WTC11 (cell line): Measurements from ENCODE around the gene LYSMD1. TPM values are rescaled to one million over a fixed set of nuclear protein-coding genes. Genes with fewer than 3 reads are reported as not detected.

Source experiments
- ATAC-seq: fragments of 200-7000 bp; cut with Tn5 transposase; 2 replicates; pipeline ENCODE4 v1.10.0; 2021; ENCODE audit warnings: mild to moderate bottlenecking, moderate library complexity
- CTCF ChIA-PET: fragments of 300-600 bp; sonication (Branson Sonifier 250); formaldehyde crosslinking; loops from one replicate; lab custom pipeline; 2021; ENCODE audit warnings: antibody characterized with exemption; lab: Charles Lee
- POLR2A ChIA-PET: fragments of 350-600 bp; sonication (Branson Sonifier 250); formaldehyde crosslinking; loops from one replicate; lab custom pipeline; 2021; ENCODE audit warnings: antibody characterized with exemption; lab: Charles Lee
- DNase-seq: peaks from one replicate; pipeline ENCODE4 v3.0.0; 2021; ENCODE audit warnings: low spot score
- H3K27ac Mint-ChIP-seq: 2 replicates; pipeline ENCODE4 v1.8.0; 2021; ENCODE audit warnings: mixed read lengths
- H3K27me3 Mint-ChIP-seq: 2 replicates; pipeline ENCODE4 v1.8.0; 2021; ENCODE audit warnings: low read depth, mild to moderate bottlenecking, moderate library complexity, mixed read lengths
- H3K36me3 Mint-ChIP-seq: 2 replicates; pipeline ENCODE4 v1.8.0; 2021; ENCODE audit warnings: mixed read lengths
- H3K4me1 Mint-ChIP-seq: 2 replicates; pipeline ENCODE4 v1.8.0; 2022; ENCODE audit warnings: mixed read lengths
- H3K4me3 Mint-ChIP-seq: 2 replicates; pipeline ENCODE4 v1.8.0; 2021; ENCODE audit warnings: mild to moderate bottlenecking, moderate library complexity, mixed read lengths
- H3K9me3 Mint-ChIP-seq: 2 replicates; pipeline ENCODE4 v1.8.0; 2021; ENCODE audit warnings: mixed read lengths
- AR ChIP-seq: fragments of 250-450 bp; sonication (Bioruptor Pico); IDR thresholded peaks from 2 replicates; pipeline ENCODE4 v1.9.0; 2021; ENCODE audit warnings: mild to moderate bottlenecking
- ATF1 ChIP-seq: sonication (generic); formaldehyde crosslinking; IDR thresholded peaks from 2 replicates; pipeline ENCODE4 v1.8.1; 2023; ENCODE audit warnings: mild to moderate bottlenecking, moderate library complexity, missing genetic modification reagents
- E2F4 ChIP-seq: sonication (generic); formaldehyde crosslinking; IDR thresholded peaks from 2 replicates; pipeline ENCODE4 v1.8.1; 2022; ENCODE audit warnings: low read depth, mild to moderate bottlenecking, moderate library complexity, missing genetic modification reagents, borderline replicate concordance
- GABPB1 ChIP-seq: sonication (generic); formaldehyde crosslinking; IDR thresholded peaks from 2 replicates; pipeline ENCODE4 v1.8.1; 2023; ENCODE audit warnings: mild to moderate bottlenecking, missing genetic modification reagents
- GTF2I ChIP-seq: fragments of 250-450 bp; sonication (Bioruptor Pico); conservative IDR thresholded peaks from 2 replicates; pipeline ENCODE4 v1.4.0; 2021; ENCODE audit warnings: mild to moderate bottlenecking
- IRF2 ChIP-seq: sonication (generic); formaldehyde crosslinking; IDR thresholded peaks from 2 replicates; pipeline ENCODE4 v1.8.0; 2022; ENCODE audit warnings: low read depth, missing genetic modification reagents, borderline replicate concordance
- JUN ChIP-seq: sonication (generic); formaldehyde crosslinking; IDR thresholded peaks from 2 replicates; pipeline ENCODE4 v1.8.0; 2023; ENCODE audit warnings: mild to moderate bottlenecking, missing genetic modification reagents
- KAT7 ChIP-seq: sonication (generic); formaldehyde crosslinking; IDR thresholded peaks from 2 replicates; pipeline ENCODE4 v1.8.1; 2023; ENCODE audit warnings: missing genetic modification reagents, mild to moderate bottlenecking, borderline replicate concordance
- MXD4 ChIP-seq: fragments of 250-450 bp; sonication (Bioruptor Pico); IDR thresholded peaks from 2 replicates; pipeline ENCODE4 v1.8.0; 2021; ENCODE audit warnings: mild to moderate bottlenecking, moderate library complexity, borderline replicate concordance
- NFYB ChIP-seq: sonication (generic); formaldehyde crosslinking; conservative IDR thresholded peaks from 2 replicates; pipeline ENCODE4 v1.8.0; 2022; ENCODE audit warnings: low read depth, missing genetic modification reagents
- OVOL2 ChIP-seq: fragments of 250-450 bp; sonication (Bioruptor Pico); IDR thresholded peaks from 2 replicates; pipeline ENCODE4 v1.9.0; 2021; ENCODE audit warnings: mild to moderate bottlenecking, borderline replicate concordance
- PRDM15 ChIP-seq: sonication (generic); formaldehyde crosslinking; IDR thresholded peaks from 2 replicates; pipeline ENCODE4 v1.8.0; 2022; ENCODE audit warnings: missing genetic modification reagents
- SMAD4 ChIP-seq: sonication (generic); formaldehyde crosslinking; IDR thresholded peaks from 2 replicates; pipeline ENCODE4 v1.8.0; 2022; ENCODE audit warnings: mild to moderate bottlenecking, missing genetic modification reagents
- SP1 ChIP-seq: sonication (generic); formaldehyde crosslinking; conservative IDR thresholded peaks from 2 replicates; pipeline ENCODE4 v1.8.1; 2022; ENCODE audit warnings: missing genetic modification reagents
- TEAD1 ChIP-seq: sonication (generic); formaldehyde crosslinking; IDR thresholded peaks from 2 replicates; pipeline ENCODE4 v1.8.0; 2022; ENCODE audit warnings: mild to moderate bottlenecking, missing genetic modification reagents
- TP53 ChIP-seq: sonication (generic); formaldehyde crosslinking; IDR thresholded peaks from 2 replicates; pipeline ENCODE4 v1.8.1; 2023; ENCODE audit warnings: mild to moderate bottlenecking, missing genetic modification reagents
- ZNF232 ChIP-seq: sonication (generic); formaldehyde crosslinking; IDR thresholded peaks from 2 replicates; pipeline ENCODE4 v1.8.0; 2022; ENCODE audit warnings: mild to moderate bottlenecking, missing genetic modification reagents
- ZNF263 ChIP-seq: sonication (generic); formaldehyde crosslinking; IDR thresholded peaks from 2 replicates; pipeline ENCODE4 v1.8.1; 2022; ENCODE audit warnings: low read depth, mild to moderate bottlenecking, moderate library complexity, missing genetic modification reagents
- ZNF423 ChIP-seq: fragments of 250-450 bp; sonication (Bioruptor Pico); IDR thresholded peaks from 2 replicates; pipeline ENCODE4 v2.1.2; 2022; ENCODE audit warnings: mild to moderate bottlenecking, moderate library complexity
- ZNF671 ChIP-seq: fragments of 250-450 bp; sonication (Bioruptor Pico); IDR thresholded peaks from 2 replicates; pipeline ENCODE4 v1.8.0; 2021; ENCODE audit warnings: mild to moderate bottlenecking
- ZSCAN18 ChIP-seq: fragments of 250-450 bp; sonication (Bioruptor Pico); IDR thresholded peaks from 2 replicates; pipeline ENCODE4 v2.1.2; 2022; ENCODE audit warnings: mild to moderate bottlenecking, moderate library complexity
- total RNA-seq: library from RNA; stranded (reverse); gene quantifications from 3 replicates; pipeline ENCODE4 v1.2.3, GENCODE V29; 2021
- TF ChIP-seq, protein P1 (sequence below): sonication (generic); formaldehyde crosslinking; IDR thresholded peaks from 2 replicates; pipeline ENCODE4 v1.8.1; 2023; ENCODE audit warnings: mild to moderate bottlenecking, missing genetic modification reagents
- TF ChIP-seq, protein P2 (sequence below): sonication (generic); formaldehyde crosslinking; IDR thresholded peaks from 2 replicates; pipeline ENCODE4 v1.8.0; 2022; ENCODE audit warnings: mild to moderate bottlenecking, missing genetic modification reagents

LYSMD1 gene
- total RNA-seq, 1 experiment from 2014 or later, result 7.8 TPM

- no peaks in the 10 kb centered on the region for H3K9me3 Mint-ChIP-seq
- DNase-seq, result peak; percentile 94
- ChIA-PET POLR2A (interaction anchor here (1.5 kb wide), 1 partner anchor 15 kb away, joined by 3 read pairs; no protein-coding TSS in a partner anchor), CTCF (interaction anchor here (1.0 to 1.4 kb wide), 2 partner anchors 15 to 47 kb away, joined by 3 to 13 read pairs; no protein-coding TSS in a partner anchor)
- TF ChIP-seq ZSCAN18 (CRISPR knock-in tag) (no peak), TEAD1 (peak; percentile 48; the same call in 1 of the 2 replicates), PRDM15 (CRISPR knock-in tag) (0 out of 2 replicates have a peak, but pooled peaks have one; percentile 38), E2F4 (no peak), ZNF232 (CRISPR knock-in tag) (0 out of 2 replicates have a peak, but pooled peaks have one; percentile 40), MXD4 (CRISPR knock-in tag) (no peak), ATF1 (CRISPR knock-in tag) (no peak), SMAD4 (no peak), JUN (CRISPR knock-in tag) (no peak), TP53 (CRISPR knock-in tag) (no peak), AR (CRISPR knock-in tag) (no peak), IRF2 (CRISPR knock-in tag) (no peak), OVOL2 (no peak), NFYB (CRISPR knock-in tag) (peak; percentile 60; the same call in 1 of the 2 replicates), GTF2I (no peak), SP1 (peak; percentile 75), GABPB1 (CRISPR knock-in tag) (no peak), ZNF263 (CRISPR knock-in tag) (peak; percentile 81), ZNF671 (CRISPR knock-in tag) (no peak), ZNF423 (no peak), KAT7 (0 out of 2 replicates have a peak, but pooled peaks have one; percentile 67)
- TF ChIP-seq, protein P1, sequence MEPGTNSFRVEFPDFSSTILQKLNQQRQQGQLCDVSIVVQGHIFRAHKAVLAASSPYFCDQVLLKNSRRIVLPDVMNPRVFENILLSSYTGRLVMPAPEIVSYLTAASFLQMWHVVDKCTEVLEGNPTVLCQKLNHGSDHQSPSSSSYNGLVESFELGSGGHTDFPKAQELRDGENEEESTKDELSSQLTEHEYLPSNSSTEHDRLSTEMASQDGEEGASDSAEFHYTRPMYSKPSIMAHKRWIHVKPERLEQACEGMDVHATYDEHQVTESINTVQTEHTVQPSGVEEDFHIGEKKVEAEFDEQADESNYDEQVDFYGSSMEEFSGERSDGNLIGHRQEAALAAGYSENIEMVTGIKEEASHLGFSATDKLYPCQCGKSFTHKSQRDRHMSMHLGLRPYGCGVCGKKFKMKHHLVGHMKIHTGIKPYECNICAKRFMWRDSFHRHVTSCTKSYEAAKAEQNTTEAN (CRISPR knock-in tag), result no peak
- TF ChIP-seq, protein P2, sequence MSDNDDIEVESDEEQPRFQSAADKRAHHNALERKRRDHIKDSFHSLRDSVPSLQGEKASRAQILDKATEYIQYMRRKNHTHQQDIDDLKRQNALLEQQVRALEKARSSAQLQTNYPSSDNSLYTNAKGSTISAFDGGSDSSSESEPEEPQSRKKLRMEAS, result no peak; the same call in 1 of the 2 replicates
- H3K27me3 Mint-ChIP-seq, result peaks cover 44% of the 10 kb centered on the region
- H3K4me1 Mint-ChIP-seq, result peaks cover 38% of the 10 kb centered on the region
- H3K27ac Mint-ChIP-seq, result no peak within 1 kb of the TSS
- H3K4me3 Mint-ChIP-seq, result peak within 1 kb of the TSS; percentile 93
- peak; percentile 92 for ATAC-seq
- no peaks in the 10 kb centered on the region for H3K36me3 Mint-ChIP-seq
Observed at GRCh38 chr1:151146412-151147131, 19.1 kb downstream of the LYSMD1 start, which contains the start of gene SEMA6C. Gene SEMA6C, minus strand, starts transcription at chr1:151146631. Its CDS starts 4,010 bp downstream, at chr1:151142621.
